WERI-Rb-1 (cell line): ENCODE results near the gene ZNF382.

Experiments
- DNase-seq: peaks from one replicate; pipeline ENCODE4 v3.0.0-alpha.2; 2020
- H3K27ac ChIP-seq: fragments of 250-450 bp; sonication (Bioruptor Pico); 2 replicates; pipeline ENCODE4 v1.5.1; 2020; ENCODE audit warnings: mild to moderate bottlenecking, moderate library complexity
- H3K27me3 ChIP-seq: fragments of 250-450 bp; sonication (Bioruptor Pico); 2 replicates; pipeline ENCODE4 v1.5.1; 2021; ENCODE audit warnings: mild to moderate bottlenecking, low read depth, moderate library complexity; ENCODE audit not compliant: insufficient read depth, severe bottlenecking
- H3K36me3 ChIP-seq: fragments of 250-450 bp; sonication (Bioruptor Pico); 2 replicates; pipeline ENCODE4 v1.5.1; 2020; ENCODE audit warnings: mild to moderate bottlenecking, moderate library complexity
- H3K4me3 ChIP-seq: 2 replicates; pipeline ENCODE4 v1.5.1; 2011; ENCODE audit warnings: low read depth, mild to moderate bottlenecking, control low read depth, low read length
- H3K9me3 ChIP-seq: fragments of 250-450 bp; sonication (Bioruptor Pico); 2 replicates; pipeline ENCODE4 v1.5.1; 2021; ENCODE audit warnings: mild to moderate bottlenecking, moderate library complexity; ENCODE audit not compliant: severe bottlenecking
- CTCF ChIP-seq: IDR thresholded peaks from 2 replicates; pipeline ENCODE4 v1.5.1; 2011; ENCODE audit warnings: low read depth, mild to moderate bottlenecking, control low read depth, inconsistent platforms, low read length

The ZNF382 gene

GRCh38 chr19:36668646-36669045 lies 63.5 kb downstream of the ZNF382 start:
- no peaks in the 10 kb centered on the region for H3K27me3 ChIP-seq
- TF ChIP-seq CTCF, result no peak
- no peak overlapping the region for H3K4me3 ChIP-seq
- DNase-seq, result no peak
- peaks cover 13% of the 10 kb centered on the region for H3K36me3 ChIP-seq
- no peaks in the 10 kb centered on the region for H3K9me3 ChIP-seq
- no peak overlapping the region for H3K27ac ChIP-seq

GRCh38 chr19:36672368-36672767 lies 67.3 kb downstream of the ZNF382 start:
- H3K9me3 ChIP-seq, result no peaks in the 10 kb centered on the region
- no peak overlapping the region for H3K4me3 ChIP-seq
- H3K36me3 ChIP-seq, result no peaks in the 10 kb centered on the region; the same call in none of the 2 replicates
- no peaks in the 10 kb centered on the region for H3K27me3 ChIP-seq
- no peak overlapping the region for H3K27ac ChIP-seq
- no peak for TF ChIP-seq CTCF
- DNase-seq, result no peak

GRCh38 chr19:36674201-36674600 lies 69.1 kb downstream of the ZNF382 start:
- DNase-seq, result no peak
- Histone ChIP-seq H3K27me3 (no peaks in the 10 kb centered on the region), H3K36me3 (peaks cover 7% of the 10 kb centered on the region), H3K9me3 (no peaks in the 10 kb centered on the region), H3K27ac (no peak overlapping the region), H3K4me3 (no peak overlapping the region)
- no peak for TF ChIP-seq CTCF

- Histone ChIP-seq H3K27me3 (no peaks in the 10 kb centered on the region), H3K27ac (no peak overlapping the region), H3K9me3 (no peaks in the 10 kb centered on the region), H3K36me3 (peaks cover 7% of the 10 kb centered on the region), H3K4me3 (no peak overlapping the region)
- no peak for TF ChIP-seq CTCF
- no peak for DNase-seq
Observed at GRCh38 chr19:36679455-36679854, 74.3 kb downstream of the ZNF382 start.
